Activated effector memory CD4-positive, alpha-beta T cell treated with Interleukin-2 at 50 U/mL for 16 hours (primary cell): ENCODE data around the gene LIPC.

Source experiments
- DNase-seq: peaks from one replicate; pipeline ENCODE4 v3.0.0-alpha.2; 2020

The LIPC gene

DNA sequence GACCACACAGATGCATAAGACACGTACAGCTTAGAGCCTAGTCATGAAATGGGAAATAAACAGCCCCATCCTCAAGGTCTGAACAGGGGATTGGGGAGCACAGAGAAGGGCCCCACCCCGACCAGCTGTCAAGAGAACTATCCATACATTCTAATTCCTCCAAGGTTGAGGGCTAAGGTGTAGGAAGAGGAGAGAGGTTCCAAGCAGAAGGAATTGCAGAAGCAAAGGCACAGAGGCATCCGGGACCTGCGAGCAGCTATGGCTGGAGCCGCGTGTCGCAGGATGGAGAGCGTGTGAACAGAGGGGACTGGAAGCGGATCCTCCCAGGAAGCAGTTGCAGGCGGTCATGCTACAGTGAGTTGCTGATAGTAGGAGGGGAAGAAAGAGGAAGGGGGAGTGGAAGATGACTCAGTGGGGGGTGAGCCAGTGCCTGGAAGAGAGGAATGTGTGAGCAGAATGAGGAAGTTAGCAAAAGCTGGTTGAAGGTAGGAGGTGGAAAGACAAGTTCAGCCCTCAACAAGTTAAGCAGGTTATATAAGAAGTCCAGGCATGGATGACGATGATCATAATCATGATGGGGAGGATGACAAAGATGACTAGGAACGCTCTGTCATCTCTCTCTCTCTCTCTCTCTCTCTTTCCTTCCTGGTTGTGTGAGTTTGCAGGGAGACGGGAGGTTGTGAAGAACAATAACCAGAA lies 89.7 kb downstream of the LIPC start:
- DNase-seq = no peak

DNA sequence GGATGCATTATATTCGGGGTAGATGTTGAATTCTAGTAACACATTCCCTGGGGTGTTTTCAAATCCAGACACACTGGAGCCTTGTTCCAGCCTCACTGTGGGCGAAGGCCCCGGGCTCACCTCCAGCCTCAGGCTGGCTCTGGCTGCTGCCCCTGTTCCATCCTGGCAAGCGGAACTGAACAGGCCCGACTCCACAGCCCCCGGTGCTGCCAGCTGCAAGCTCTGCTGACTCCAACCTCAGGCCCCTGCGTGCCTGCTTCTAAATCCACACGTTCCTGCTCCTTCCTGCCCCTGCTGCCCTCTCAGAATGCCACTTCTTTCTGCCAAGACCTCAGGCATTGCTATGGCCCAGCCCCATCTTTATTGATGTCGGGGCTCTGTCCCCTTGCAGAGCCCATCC lies 90.6 kb downstream of the LIPC start:
- DNase-seq = no peak

DNA sequence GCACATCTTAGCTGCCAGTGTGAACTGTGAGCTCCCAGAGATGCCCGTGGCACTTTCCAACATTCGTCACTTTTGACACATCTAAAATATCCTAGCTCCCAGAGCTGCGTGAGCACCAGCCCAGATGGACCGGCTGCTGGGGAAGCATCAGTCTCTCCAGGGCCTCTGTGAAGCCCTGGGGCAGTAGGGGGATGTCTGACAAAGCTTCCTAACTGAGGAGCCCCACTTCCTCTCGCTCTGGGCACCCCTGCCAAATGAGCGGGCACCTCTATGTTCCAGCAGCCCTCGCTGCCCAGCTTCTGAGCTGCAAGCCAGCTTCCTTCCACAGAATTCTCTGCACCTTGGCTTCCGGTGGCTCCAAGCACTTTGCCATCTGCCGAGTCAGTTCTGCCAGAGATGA lies 91.1 kb downstream of the LIPC start:
- no peak for DNase-seq

DNA sequence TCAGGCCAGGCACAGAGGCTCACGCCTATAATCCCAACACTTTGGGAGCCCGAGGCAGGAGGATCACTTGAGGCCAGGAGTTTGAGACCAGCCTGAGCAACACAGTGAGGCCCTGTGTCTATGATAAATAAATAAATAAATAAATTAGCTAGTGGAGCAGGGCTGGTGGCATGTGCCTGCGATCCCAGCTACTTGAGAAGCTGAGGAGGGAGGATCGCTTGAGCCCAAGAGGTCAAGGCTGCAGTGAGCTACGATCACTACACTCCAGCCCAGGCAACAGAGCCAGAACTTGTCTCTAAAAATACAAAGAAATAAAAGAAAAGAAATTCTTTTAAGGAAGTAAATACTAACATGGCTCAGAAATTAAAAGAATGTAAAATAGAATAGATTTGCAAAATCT lies 91.8 kb downstream of the LIPC start:
- no peak for DNase-seq

GRCh38 chr15:58524247-58524646 lies 92.5 kb downstream of the LIPC start:
- no peak for DNase-seq

DNA sequence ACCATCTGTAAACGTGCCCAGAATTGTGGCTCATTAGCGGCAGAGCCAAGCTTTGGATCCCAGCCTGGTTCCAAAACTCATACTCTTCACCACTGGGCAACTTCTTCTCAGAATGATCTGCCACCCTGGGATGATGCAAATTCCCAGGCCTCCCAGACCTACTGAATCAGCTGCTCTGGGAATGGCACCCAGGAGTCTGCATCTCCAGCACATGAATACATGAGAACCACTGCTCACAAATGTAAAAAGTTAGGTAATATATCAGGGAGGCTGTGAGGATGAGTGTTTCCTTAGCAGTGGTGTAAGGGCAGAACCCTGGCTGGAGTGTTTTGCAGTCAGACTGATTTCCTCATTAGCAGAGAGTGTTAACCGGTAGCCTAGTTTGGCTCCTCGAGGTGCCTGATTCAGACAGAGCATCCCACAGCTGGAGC lies 94.2 kb downstream of the LIPC start:
- DNase-seq = no peak

GRCh38 chr15:58526647-58527192 lies 94.9 kb downstream of the LIPC start:
- no peak for DNase-seq

GRCh38 chr15:58527573-58528187 lies 95.9 kb downstream of the LIPC start:
- DNase-seq = no peak

DNA sequence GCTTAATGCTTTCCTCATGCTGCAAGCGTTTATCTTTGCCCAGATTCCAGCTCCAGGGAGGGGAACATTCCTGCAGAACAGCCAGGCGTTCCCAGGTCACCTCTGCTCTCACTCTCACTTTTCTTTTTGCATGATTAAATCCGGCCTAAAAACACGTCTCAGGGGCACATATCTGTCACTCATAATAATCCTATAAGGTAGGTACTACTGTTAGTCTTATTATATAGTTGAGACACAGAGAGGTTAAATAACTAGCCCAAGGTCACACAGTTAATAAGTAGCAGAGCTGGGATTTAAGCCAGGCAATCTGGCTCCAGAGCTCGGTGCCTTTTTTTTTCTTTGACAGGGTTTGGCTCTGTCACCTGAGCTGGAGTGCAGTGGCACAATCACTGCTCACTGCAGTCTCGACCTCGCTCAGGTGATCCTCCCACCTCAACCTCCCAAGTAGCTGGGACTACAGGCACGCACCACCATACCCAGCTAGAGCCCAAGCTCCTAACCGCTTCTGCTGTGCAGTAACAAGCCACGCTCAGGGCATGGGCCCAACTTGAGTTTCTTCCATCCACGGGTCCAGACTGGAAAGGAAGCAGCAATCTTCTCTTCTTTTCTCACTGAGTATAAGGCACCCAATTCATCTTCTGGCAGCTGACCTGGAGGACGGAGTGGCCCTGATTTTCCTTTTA lies 96.5 kb downstream of the LIPC start:
- DNase-seq = no peak

DNA sequence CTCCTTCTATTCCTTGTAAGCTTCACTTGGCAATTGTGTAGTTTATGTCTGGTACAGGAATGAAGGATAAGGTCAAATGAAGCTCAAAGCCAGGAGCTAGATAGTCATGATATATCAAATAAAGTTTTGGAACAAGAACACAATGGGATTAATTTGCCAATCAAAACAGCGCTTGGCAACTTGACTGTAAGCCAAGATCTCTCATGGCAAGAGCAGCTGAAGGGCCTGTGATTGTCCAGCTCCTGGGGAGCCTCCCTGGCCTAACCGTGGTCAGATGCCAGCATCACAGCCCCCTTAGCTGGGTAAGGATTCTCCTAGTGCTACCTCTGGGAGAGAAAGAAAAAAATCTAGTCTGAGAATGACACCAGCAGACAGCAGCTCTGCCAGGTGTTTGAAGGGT lies 97.2 kb downstream of the LIPC start:
- no peak for DNase-seq

DNA sequence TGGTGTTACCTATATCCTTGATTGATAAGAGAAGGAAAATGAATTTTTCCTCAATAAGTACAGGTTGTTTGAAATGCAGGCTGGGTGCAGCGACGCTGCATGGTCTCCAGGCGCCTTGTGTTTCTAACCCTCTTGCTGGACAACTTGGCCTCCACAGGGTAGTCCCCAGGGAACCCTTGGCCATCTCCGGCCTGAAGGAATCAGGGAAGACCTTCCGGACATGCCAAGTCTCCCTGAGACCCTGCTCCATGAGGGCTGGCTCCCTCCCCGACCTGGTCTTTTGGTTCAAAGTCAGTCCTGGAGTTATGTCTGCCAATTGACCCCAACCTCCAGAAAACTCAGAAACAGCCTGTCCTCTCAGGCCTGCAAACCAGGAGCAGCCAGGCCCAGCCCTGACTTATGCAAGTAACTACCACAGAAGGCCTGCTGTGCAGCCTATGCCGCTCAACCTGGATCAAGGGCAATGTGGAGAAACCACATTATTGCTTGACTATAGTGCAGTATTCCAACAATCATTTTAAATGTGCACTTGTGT lies 98.3 kb downstream of the LIPC start:
- no peak for DNase-seq

DNA sequence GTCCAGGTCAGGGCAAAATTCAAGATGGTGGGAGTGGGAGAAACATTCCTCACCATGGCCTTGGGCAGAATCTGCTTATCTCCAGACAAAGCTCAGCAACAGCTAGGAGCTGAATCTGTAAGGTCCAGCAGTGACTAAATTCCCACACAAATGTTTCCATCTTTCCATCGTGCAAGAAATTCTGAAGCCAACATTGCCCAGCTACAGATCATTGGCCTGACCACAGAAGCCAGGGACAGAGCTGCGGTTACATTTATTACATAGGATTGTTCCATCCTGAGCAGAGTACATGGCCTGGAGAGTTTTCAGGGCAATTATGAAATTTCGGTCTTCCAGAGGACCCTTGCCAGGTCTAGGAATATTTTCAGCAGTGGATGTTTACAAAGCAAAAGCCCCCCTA lies 100.3 kb downstream of the LIPC start:
- no peak for DNase-seq

DNA sequence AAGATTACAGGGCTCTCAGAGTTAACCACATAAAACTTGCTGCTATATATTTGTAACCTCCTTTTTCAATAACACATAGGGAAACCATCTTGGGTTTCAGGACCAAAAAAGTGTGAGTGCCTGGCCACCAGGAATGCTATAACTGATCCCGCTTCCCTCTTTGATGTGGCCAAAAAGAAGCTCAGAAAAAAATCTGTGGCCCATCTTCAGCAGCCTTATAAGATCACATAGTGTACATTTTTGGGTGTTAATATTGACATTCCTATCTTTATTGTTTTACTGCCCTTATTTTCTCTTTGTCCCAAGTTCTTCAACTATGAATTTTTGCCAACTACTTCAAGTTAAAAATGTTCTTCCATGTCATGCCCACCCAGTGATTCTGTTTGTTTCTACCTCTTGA lies 102.8 kb downstream of the LIPC start:
- no peak for DNase-seq

- DNase-seq = no peak
These were observed 103.5 kb downstream of the LIPC start for GRCh38 chr15:58535337-58535736.

DNA sequence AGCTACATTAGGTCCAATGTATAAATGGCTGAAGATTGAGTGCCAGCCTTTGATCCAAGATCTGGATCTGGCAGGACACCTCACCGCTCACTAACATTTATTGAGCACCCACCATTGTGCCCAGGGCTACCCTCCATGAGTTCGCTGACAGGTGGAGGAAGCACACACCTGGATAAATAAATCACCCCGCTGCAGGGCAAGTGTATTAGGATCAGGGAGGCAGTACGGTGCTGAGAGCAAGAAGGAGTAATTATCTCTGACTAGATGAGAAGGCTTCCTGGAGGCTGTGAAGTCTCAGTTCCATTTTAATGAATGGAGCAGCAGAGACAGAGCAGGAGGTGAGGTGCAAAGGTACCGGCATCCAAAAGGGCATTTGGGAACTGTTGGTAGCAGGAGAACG lies 104.1 kb downstream of the LIPC start:
- DNase-seq = no peak

- DNase-seq = no peak
These were observed 104.6 kb downstream of the LIPC start for GRCh38 chr15:58536414-58536813.

DNA sequence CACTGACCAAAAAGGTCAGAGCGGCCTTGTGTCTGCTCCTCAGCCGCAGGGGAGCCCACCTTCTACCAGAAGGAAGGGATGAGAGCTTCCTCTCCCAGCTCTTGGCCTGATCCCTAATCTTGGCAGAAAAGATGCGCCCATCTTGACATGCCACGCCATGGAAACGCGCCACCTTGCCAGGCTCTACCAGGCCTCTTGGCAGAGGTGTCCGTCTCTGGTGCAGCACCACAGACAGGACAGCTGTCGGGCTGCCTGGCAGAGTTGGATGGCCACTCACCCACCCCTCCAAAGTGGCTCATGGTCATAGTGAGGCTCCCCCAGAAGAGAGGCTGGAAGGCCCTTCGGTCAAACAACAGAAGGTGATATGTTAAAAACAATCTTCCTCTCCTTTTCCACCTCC lies 105.2 kb downstream of the LIPC start:
- DNase-seq = no peak

GRCh38 chr15:58538225-58538727 lies 106.5 kb downstream of the LIPC start:
- DNase-seq = no peak

DNA sequence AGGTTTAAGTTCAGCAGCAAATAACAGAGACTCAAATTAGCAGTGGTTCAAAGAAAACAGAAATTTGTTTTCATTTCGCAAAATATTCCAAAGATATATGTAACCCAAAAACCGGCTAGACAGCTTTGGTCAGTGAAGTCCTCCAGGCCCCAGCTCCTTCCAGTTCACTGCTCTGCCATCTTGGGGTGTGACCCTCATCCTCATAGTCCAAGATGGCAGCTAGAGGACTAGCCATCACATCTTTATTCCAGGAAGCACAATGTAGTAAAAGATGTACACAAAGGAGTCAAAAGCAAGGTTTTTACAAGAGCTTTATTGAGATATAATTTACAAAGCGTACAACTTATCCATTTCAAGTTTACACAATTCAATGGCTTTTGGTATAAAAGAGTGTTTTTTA lies 107.1 kb downstream of the LIPC start:
- no peak for DNase-seq

DNA sequence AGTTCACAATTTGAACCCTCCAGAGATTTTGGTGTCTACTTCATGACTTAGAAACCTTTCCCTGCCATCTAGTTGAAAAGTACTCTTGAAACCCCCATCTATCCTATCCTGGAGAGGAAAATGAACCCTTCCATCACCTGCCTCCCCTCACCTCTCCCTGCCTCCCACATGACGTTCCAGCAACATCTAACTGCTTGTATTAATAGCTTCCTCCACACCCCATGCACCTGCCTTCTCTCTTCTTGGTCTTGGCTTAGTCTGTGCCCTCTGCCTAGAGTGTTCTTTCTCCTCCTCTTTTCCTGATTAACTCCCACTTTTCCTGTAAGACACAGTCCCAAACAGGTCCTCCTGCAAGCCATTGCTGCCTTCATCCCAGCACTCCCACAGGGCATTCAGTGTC lies 107.8 kb downstream of the LIPC start:
- DNase-seq = no peak

- DNase-seq = no peak
These were observed 109.8 kb downstream of the LIPC start for GRCh38 chr15:58541410-58542087.

DNA sequence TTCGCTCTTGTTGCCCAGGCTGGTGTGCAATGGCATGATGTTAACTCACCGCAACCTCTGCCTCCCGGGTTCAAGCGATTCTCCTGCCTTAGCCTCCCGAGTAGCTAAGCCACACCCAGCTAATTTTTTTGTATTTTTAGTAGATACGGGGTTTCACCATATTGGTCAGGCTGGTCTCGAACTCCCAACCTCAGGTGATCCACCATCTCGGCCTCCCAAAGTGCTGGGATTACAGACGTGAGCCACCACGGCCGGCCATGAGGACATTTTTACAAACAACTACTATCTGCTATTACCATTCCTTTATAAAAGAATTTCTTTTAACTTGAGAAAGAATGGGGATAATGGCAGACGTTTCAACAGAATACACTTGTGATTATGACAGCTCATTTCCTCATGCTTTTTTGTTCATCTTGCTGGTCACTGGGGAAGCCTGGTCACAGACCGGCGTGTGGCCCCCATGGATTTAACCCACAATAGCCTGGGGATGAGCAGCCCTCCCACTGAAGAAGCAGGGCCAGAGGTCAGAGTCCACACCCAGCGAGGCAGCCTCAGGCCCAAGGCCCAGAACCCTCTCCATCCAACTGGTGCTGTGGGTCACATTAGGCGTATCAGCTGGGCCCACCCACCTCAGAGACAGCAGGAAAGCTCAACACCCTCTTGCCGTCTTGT lies 112.0 kb downstream of the LIPC start:
- DNase-seq = no peak
